ENCODE data around the gene DDX11. TPM values are rescaled to one million over a fixed set of nuclear protein-coding genes. Genes with fewer than 3 reads are reported as not detected.
A peak's percentile ranks its signal among the peaks of the same experiment; 100 is the strongest.
"Not testable (repeated sequence)": the region's sequence is repeated elsewhere in the genome, so short reads cannot be mapped to it uniquely, and the experiment has no call there.

DDX11 gene
- total RNA-seq, 3 donors from 2014 or later = 16.8 to 26.5 (median 18.2) TPM

DNA sequence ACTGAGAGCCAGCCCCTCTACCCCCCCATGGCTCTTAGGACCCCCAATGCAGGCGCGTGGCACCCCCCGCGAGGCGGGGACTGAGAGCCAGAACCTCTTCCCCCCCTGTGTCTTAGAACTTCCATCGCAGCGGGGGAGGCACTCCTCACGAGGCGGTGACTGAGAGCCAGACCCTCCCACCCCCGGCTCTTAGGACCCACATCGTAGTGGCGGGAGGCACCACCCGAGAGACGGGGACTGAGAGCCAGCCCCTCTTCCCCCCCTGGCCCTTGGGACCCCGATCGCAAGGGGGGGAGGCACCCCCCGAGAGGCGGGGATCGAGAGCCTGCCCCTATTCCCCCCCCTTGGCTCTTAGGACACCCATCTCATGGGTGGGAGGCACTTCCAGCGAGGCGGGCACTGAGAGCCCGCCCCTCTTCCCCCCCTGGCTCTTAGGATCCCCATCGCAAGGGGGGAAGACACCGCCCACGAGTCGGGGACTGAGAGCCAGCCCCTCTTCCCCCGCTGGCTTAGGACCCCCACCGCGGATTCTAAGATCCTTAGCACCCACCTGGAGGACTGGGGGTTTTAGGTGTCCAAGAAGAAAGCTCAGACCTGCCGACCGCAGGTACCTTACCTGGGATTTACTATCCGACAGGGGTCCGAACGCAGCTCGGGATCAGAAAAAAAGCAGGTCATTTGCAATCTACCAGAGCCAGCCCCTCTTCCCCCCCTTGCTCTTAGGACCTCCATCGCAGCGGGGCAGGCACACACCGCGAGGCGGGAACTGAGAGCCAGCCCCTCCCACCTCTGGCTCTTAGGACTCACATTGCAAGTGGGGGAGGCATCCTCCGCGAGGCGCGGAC lies 44.9 kb downstream of the DDX11 start:
- H3K4me1 ChIP-seq = no peaks in the 10 kb centered on the region
- peaks cover 0 to 12% of the 10 kb centered on the region in 2 donors for H3K27me3 ChIP-seq

DNA sequence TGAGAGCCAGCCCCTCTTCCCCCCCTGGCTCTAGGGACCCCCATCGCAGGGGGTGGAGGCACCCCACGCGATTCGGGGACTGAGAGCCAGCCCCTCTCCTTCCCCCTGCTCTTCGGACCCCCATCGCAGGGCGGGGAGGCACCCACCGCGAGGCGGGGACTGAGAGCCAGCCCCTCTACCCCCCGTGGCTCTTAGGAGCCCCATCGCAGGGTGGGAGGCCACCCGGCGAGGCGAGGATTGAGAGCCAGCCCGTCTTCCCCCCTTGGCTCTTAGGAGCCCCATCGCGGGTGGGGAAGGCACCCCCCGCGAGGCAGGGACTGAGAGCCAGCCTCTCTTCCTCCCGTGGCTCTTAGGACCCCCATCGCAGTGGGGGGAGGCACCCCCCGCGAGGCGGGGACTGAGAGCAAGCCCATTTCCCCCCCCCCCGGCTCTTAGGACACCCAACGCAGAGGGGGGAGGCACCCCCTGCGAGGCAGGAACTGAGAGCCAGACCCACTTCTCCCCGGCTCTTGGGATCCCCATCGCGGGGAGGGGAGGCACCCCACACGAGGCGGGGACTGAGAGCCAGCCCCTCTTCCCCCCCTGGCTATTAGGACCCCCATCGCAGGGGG lies 45.6 kb downstream of the DDX11 start:
- H3K4me1 ChIP-seq = no peaks in the 10 kb centered on the region
- H3K4me3 ChIP-seq = peak overlapping the region in 2 of 3 donors; percentile 50 to 72
- TF ChIP-seq, protein P1, sequence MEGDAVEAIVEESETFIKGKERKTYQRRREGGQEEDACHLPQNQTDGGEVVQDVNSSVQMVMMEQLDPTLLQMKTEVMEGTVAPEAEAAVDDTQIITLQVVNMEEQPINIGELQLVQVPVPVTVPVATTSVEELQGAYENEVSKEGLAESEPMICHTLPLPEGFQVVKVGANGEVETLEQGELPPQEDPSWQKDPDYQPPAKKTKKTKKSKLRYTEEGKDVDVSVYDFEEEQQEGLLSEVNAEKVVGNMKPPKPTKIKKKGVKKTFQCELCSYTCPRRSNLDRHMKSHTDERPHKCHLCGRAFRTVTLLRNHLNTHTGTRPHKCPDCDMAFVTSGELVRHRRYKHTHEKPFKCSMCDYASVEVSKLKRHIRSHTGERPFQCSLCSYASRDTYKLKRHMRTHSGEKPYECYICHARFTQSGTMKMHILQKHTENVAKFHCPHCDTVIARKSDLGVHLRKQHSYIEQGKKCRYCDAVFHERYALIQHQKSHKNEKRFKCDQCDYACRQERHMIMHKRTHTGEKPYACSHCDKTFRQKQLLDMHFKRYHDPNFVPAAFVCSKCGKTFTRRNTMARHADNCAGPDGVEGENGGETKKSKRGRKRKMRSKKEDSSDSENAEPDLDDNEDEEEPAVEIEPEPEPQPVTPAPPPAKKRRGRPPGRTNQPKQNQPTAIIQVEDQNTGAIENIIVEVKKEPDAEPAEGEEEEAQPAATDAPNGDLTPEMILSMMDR (IDR thresholded peaks at IDR 0.05) = no peak
- TF ChIP-seq POLR2AphosphoS5 (IDR thresholded peaks at IDR 0.05) (no peak), POLR2A (IDR thresholded peaks at IDR 0.05) (no peak)
- no peak for DNase-seq (ENCODE audit: low spot score in 2 of 2)
- no peak overlapping the region for H3K27ac ChIP-seq
- H3K36me3 ChIP-seq = no peaks in the 10 kb centered on the region
- intact Hi-C loops (cut with DNase I; ENCODE audit: low total_unique reads) = no loop called here
- peaks cover 0 to 12% of the 10 kb centered on the region in 2 donors for H3K27me3 ChIP-seq
- H3K9me3 ChIP-seq = no peaks in the 10 kb centered on the region

More for the DNA sequence above, 44.9 kb downstream of the DDX11 start:
- Histone ChIP-seq H3K9me3 (no peaks in the 10 kb centered on the region), H3K27ac (no peak overlapping the region), H3K36me3 (no peaks in the 10 kb centered on the region), H3K4me3 (peak overlapping the region in 2 of 3 donors; percentile 50 to 72)
- TF ChIP-seq, protein P1 (IDR thresholded peaks at IDR 0.05) = no peak
- TF ChIP-seq POLR2A (IDR thresholded peaks at IDR 0.05) (no peak), POLR2AphosphoS5 (IDR thresholded peaks at IDR 0.05) (no peak)
- intact Hi-C loops (cut with DNase I; ENCODE audit: low total_unique reads) = no loop called here
- DNase-seq (ENCODE audit: low spot score in 2 of 2) = peak in 1 of 2 donors; percentile 62

DNA sequence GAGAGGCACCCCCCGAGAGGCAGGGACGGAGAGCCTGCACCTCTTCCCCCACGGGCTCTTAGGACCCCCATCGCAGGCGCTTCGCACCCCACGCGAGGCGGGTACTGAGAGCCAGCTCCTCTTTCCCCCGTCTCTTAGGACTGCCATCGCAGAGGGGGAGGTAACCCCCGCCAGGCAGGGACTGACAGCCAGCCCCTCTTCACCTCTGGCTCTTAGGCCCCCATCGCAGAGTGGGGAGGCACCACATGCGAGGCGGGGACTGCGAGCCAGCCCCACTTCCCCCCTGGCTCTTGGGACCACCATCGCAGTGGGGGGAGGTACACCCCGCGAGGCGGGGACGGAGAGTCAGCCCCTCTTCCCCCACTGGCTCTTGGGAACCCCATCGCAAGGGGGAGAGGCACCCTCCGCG lies 46.1 kb downstream of the DDX11 start:
- no peaks in the 10 kb centered on the region for H3K4me1 ChIP-seq
- peaks cover 0 to 12% of the 10 kb centered on the region in 2 donors for H3K27me3 ChIP-seq
- intact Hi-C loops (cut with DNase I; ENCODE audit: low total_unique reads) = loop anchor here (5.0 kb wide), 1 partner anchor 273 kb away; no protein-coding TSS in a partner anchor
- H3K9me3 ChIP-seq = no peaks in the 10 kb centered on the region
- H3K27ac ChIP-seq = no peak overlapping the region
- peak overlapping the region in 1 of 3 donors; percentile 50 for H3K4me3 ChIP-seq
- TF ChIP-seq POLR2AphosphoS5 (IDR thresholded peaks at IDR 0.05) (no peak), POLR2A (IDR thresholded peaks at IDR 0.05) (no peak)
- TF ChIP-seq, protein P1 (IDR thresholded peaks at IDR 0.05) = no peak
- DNase-seq (ENCODE audit: low spot score in 2 of 2) = no peak
- no peaks in the 10 kb centered on the region for H3K36me3 ChIP-seq

DNA sequence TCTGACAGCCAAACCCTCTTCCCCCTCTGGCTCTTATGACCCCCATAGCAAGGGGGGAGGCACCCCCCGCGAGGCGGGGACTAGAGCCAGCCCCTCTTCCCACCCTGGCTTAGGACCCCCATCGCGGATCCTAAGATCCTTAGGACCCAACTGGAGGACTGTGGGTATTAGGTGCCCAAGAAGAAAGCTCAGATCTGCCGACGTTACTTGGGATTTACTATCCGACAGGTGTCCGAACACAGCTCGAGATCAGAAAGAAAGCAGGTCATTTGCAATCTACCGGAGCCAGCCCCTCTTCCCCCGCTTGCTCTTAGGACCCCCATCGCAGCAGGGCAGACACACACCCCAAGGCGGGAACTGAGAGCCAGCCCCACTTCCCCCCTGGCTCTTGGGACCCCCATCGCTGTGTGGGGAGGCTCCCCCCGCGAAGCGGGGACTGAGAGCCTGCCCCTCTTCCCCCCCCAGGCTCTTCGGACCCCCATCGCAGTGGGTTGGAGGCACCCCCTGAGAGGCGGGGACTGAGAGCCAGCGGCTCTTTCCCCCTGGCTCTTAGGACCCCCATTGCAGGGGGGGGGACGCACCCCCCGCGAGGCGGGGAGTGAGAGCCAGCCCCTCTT lies 46.8 kb downstream of the DDX11 start:
- TF ChIP-seq POLR2A (IDR thresholded peaks at IDR 0.05) (no peak), POLR2AphosphoS5 (IDR thresholded peaks at IDR 0.05) (no peak)
- TF ChIP-seq, protein P1 (IDR thresholded peaks at IDR 0.05) = no peak

DNA sequence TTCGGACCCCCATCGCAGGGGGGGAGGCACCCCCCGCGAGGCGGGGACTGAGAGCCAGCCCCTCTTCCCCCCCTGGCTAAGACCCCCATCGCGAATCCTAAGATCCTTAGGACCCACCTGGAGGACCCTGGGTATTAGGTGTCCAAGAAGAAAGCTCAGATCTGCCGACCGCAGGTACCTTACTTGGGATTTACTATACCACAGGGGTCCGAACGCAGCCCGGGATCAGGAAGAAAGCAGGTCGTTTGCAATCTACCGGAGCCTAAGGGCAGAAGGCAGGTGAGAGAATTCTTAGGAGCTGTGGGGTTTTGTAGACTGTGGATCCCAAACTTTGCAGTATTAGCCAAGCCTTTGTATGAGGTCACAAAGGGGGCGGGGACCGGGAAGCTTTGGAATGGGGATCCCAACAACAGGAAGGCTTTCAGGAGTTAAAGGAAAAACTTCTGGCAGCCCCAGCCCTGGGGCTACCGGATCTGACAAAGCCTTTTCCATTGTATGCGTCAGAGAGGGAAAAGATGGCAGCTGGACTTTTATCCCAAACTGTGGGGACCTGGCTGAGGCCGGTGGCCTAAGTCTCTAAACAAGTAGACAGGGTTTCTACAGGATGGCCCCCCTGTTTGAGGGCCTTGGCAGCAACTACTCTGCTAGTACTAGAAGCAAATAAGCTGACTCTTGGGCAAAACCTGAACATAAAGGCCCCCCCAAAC lies 47.5 kb downstream of the DDX11 start:
- intact Hi-C loops (cut with DNase I; ENCODE audit: low total_unique reads) = loop anchor here (5.0 kb wide), 1 partner anchor 274 kb away; no protein-coding TSS in a partner anchor
- H3K36me3 ChIP-seq; H3K9me3 ChIP-seq; H3K27ac ChIP-seq; DNase-seq (ENCODE audit: low spot score in 2 of 2); H3K4me1 ChIP-seq; H3K4me3 ChIP-seq: not testable (repeated sequence)
- H3K27me3 ChIP-seq = peaks cover 0 to 12% of the 10 kb centered on the region in 2 donors

More for the DNA sequence above, 46.8 kb downstream of the DDX11 start:
- H3K4me3 ChIP-seq = peak overlapping the region in 1 of 3 donors; percentile 50
- no peaks in the 10 kb centered on the region for H3K9me3 ChIP-seq
- H3K27ac ChIP-seq = no peak overlapping the region
- no peaks in the 10 kb centered on the region for H3K4me1 ChIP-seq
- no peak for DNase-seq (ENCODE audit: low spot score in 2 of 2)
- no peaks in the 10 kb centered on the region for H3K36me3 ChIP-seq
- peaks cover 0 to 12% of the 10 kb centered on the region in 2 donors for H3K27me3 ChIP-seq
- intact Hi-C loops (cut with DNase I; ENCODE audit: low total_unique reads) = loop anchor here (5.0 kb wide), 1 partner anchor 273 kb away; no protein-coding TSS in a partner anchor
